ENCODE results near the gene PRKAB2. TPM values are rescaled to one million over a fixed set of nuclear protein-coding genes. Genes with fewer than 3 reads are reported as not detected.
A peak's percentile ranks its signal among the peaks of the same experiment; 100 is the strongest.

PRKAB2 gene
- total RNA-seq, 1 experiment from 2014 or later, result 17.8 TPM

- no peak for DNase-seq
- Histone ChIP-seq H3K18ac (ENCODE audit: insufficient read length, low read depth, low read length) (peak overlapping the region; percentile 28), H3K27me3 (ENCODE audit: insufficient read depth, low read length) (no peaks in the 10 kb centered on the region), H2AK5ac (ENCODE audit: insufficient read length, low read length) (no peak overlapping the region), H3K9me3 (ENCODE audit: control insufficient read depth, low read depth, low read length) (no peaks in the 10 kb centered on the region), H2AFZ (ENCODE audit: low read length) (no peak overlapping the region), H3K14ac (ENCODE audit: insufficient read depth, low read length) (peak overlapping the region; percentile 54), H3T11ph (ENCODE audit: low read length) (no peak overlapping the region), H3K27ac (ENCODE audit: insufficient read length, low read depth, low read length) (no peak overlapping the region), H3K4me2 (ENCODE audit: insufficient read depth, insufficient read length, low read length) (peak overlapping the region; percentile 80), H3K9ac (ENCODE audit: extremely low read depth, insufficient read length, low read length) (peak overlapping the region; percentile 77), H2BK12ac (ENCODE audit: insufficient read length, low read depth, low read length) (no peak overlapping the region), H3K56ac (ENCODE audit: insufficient read length, low read depth, low read length) (no peak overlapping the region), H4K5ac (ENCODE audit: insufficient read length, low read depth, low read length) (no peak overlapping the region), H4K91ac (ENCODE audit: insufficient read length, low read depth, low read length) (no peak overlapping the region), H3K23ac (ENCODE audit: insufficient read length, low read depth, low read length) (no peak overlapping the region), H2BK5ac (ENCODE audit: insufficient read length, low read length) (no peak overlapping the region), H4K8ac (replicated peaks; ENCODE audit: insufficient read length, low read depth, low read length) (no peak overlapping the region), H4K20me1 (ENCODE audit: control insufficient read depth, insufficient read depth, insufficient read length) (no peaks in the 10 kb centered on the region), H2BK120ac (ENCODE audit: low read depth, low read length, poor library complexity, severe bottlenecking) (no peak overlapping the region), H2BK20ac (ENCODE audit: low read depth, low read length, poor library complexity, severe bottlenecking) (no peak overlapping the region), H3K79me2 (ENCODE audit: insufficient read depth, low read length) (peaks cover 8% of the 10 kb centered on the region; the same call in 1 of the 2 replicates), H3K23me2 (ENCODE audit: insufficient read length, low read depth, low read length, poor library complexity, severe bottlenecking) (peaks cover 11% of the 10 kb centered on the region), H3K79me1 (ENCODE audit: insufficient read depth, low read depth, low read length, poor library complexity, severe bottlenecking) (no peaks in the 10 kb centered on the region), H3K4me1 (ENCODE audit: insufficient read depth, low read length) (no peaks in the 10 kb centered on the region; the same call in 1 of the 2 replicates), H2BK15ac (ENCODE audit: low read depth, low read length) (no peak overlapping the region), H3K4ac (ENCODE audit: low read depth, low read length) (no peak overlapping the region)
- no peak for TF ChIP-seq CTCF (conservative IDR thresholded peaks at IDR 0.05)
- H3K9me3 Mint-ChIP-seq, result peaks cover 0 to 3% of the 10 kb centered on the region in 2 experiments; a peak in 1 of 5 replicates
- H3K36me3 Mint-ChIP-seq (ENCODE audit: insufficient read depth in 1 of 3, low read depth in 3 of 3), result peaks cover 2 to 13% (median 7%) of the 10 kb centered on the region in 3 experiments; a peak in 6 of 7 replicates
- H3K4me1 Mint-ChIP-seq, result peaks cover 42% of the 10 kb centered on the region in 2 experiments
- no peaks in the 10 kb centered on the region for H3K27me3 Mint-ChIP-seq (ENCODE audit: low read depth)
- no CpG with 5 or more reads among the region's 32 CpGs for WGBS (ENCODE audit: extremely low coverage, insufficient read length, low lambda C conversion rate)
- peak overlapping the region; percentile 90 to 97 for H3K4me3 Mint-ChIP-seq
- H3K27ac Mint-ChIP-seq, result peak overlapping the region; percentile 78 to 93 (median 88)
Measured at GRCh38 chr1:147171399-147172167, 687 bp downstream of the PRKAB2 start.
